NCI-H524 (cell line): ENCODE results near the gene RAB11FIP3.

Experiments used
- DNase-seq, 2 experiments: peaks; one replicate each; lab custom pipeline; 2025; lab: John Stamatoyannopoulos, UW

The RAB11FIP3 gene

GRCh38 chr16:533391-534123 is 108.1 kb downstream of the RAB11FIP3 start:
- DNase-seq: no peak

- no peak for DNase-seq
Measured at GRCh38 chr16:534135-534534, 108.7 kb downstream of the RAB11FIP3 start.

DNA sequence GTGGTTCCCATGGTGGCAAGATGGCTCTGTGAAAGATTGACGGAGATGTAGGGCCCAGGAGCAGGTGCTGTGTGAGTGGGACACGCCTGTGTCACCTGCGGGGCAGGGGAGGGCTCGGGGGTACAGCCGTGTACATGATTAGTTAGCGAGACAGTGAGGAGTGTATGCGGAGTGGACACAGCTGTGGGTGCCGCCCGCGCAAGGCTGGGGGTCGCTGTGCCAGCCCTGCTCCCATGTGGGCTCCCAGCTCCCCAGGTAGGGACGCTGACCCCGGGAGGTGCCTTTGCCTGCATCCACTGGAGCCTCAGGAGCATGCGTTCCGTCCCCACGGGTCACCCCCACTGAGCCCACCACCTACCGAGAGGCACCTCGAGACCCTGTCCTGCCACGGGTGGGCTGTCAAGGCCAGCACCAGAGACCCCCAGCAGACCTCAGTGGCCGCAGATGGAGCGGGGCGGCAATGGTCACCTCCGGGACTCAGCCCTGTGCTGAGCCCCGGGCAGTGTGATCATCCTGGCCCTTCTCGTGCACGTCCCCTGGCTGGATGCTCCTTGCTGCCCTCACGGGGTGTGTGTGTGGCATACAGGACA is 109.5 kb downstream of the RAB11FIP3 start:
- DNase-seq: no peak

- DNase-seq: no peak
Measured at GRCh38 chr16:535446-536405, 110.3 kb downstream of the RAB11FIP3 start.

GRCh38 chr16:536746-537145 is 111.3 kb downstream of the RAB11FIP3 start:
- DNase-seq: no peak

GRCh38 chr16:537415-538335 is 112.2 kb downstream of the RAB11FIP3 start:
- DNase-seq: no peak

DNA sequence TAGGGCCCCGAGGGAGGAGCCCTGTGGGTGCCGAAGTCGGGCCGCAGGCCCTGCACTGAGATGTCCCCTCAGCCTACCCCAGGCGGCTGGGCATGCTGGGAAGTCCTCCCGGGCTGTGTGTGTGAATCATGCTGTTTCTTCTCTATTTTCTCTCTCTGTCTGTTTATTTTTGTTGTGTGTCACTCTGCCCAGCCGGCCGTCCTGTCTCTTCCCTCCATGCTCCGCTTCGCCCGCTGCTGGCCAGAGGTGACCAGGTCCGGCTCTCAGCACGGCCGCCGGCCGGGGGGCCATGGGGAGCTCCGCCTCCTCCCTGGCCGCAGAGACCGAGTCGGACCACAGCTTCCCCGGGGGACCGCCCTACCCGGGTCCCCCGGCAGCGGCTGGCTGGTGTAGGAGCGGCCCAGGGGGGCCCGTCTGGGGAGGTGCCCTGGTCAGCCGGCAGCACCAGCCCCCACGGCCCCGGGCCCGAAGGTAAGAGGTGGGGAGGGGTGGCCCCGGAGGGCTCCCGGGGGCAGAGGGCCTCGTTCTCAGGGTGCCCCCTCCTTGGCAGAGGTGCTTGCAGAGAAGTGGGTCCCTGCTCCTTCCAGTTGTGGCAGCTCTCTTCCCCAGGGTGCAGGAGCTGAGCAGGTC is 114.6 kb downstream of the RAB11FIP3 start:
- no peak for DNase-seq

- no peak for DNase-seq
Measured at GRCh38 chr16:540645-541340, 115.3 kb downstream of the RAB11FIP3 start.

- no peak for DNase-seq
Measured at GRCh38 chr16:543301-544164, 118.1 kb downstream of the RAB11FIP3 start.

DNA sequence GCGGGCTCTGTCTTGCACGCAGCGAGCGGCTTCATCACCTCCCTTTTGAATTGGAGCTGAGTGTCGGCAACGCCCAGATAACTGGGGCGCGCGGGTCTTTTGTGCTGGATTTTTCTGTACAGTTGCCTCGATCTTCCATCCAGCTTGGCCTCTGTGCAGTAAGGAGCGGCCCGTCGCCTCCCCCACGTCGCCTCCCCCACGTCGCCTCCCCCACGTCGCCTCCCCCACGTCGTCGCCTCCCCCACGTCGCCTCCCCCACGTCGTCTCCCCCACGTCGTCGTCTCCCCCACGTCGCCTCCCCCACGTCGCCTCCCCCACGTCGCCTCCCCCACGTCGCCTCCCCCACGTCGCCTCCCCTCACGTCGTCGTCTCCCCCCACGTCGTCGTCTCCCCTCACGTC is 119.1 kb downstream of the RAB11FIP3 start:
- DNase-seq: no peak

GRCh38 chr16:546909-547770 is 121.7 kb downstream of the RAB11FIP3 start:
- DNase-seq: no peak

GRCh38 chr16:548586-548985 is 123.1 kb downstream of the RAB11FIP3 start:
- no peak for DNase-seq

- DNase-seq: no peak
Measured at GRCh38 chr16:549544-550263, 124.3 kb downstream of the RAB11FIP3 start.

DNA sequence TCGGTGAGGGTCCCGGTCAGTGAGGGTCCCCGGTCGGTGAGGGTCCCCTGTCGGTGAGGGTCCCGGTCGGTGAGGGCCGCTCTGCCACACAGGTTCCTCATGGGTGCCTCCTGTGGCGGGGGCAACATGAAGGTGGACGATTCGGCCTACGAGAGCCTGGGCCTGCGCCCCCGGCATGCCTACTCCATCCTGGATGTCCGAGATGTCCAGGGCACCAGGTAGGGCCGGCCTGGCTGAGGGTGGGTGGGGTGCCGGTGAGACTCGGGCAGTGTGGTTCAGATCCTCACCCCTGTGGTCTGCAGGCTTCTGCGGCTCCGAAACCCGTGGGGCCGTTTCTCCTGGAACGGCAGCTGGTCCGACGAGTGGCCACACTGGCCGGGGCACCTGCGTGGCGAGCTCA is 125.8 kb downstream of the RAB11FIP3 start:
- no peak for DNase-seq

DNA sequence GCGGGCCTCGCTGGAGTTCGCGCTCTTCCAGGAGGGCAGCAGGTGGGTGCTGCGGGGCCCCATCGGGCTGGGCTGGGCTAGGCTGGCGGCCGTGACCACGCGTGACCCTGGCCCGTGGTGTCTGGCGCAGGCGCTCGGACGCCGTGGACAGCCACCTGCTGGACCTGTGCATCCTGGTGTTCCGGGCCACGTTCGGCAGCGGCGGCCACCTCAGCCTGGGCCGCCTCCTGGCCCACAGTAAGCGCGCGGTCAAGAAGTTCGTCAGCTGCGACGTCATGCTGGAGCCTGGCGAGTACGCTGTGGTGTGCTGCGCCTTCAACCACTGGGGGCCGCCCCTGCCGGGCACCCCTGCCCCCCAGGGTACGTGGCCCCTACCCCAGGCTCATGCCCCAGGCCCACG is 126.7 kb downstream of the RAB11FIP3 start:
- no peak for DNase-seq

GRCh38 chr16:553601-554296 is 128.3 kb downstream of the RAB11FIP3 start:
- no peak for DNase-seq

- no peak for DNase-seq
Measured at GRCh38 chr16:554297-554621, 128.8 kb downstream of the RAB11FIP3 start.
